ENCODE results near the gene ANG. TPM values are rescaled to one million over a fixed set of nuclear protein-coding genes. Genes with fewer than 3 reads are reported as not detected.
"Not testable (repeated sequence)": the region's sequence is repeated elsewhere in the genome, so short reads cannot be mapped to it uniquely, and the experiment has no call there.

ANG gene
- polyA plus RNA-seq, 3 donors, result 9.8 to 55.7 (median 31.4) TPM

DNA sequence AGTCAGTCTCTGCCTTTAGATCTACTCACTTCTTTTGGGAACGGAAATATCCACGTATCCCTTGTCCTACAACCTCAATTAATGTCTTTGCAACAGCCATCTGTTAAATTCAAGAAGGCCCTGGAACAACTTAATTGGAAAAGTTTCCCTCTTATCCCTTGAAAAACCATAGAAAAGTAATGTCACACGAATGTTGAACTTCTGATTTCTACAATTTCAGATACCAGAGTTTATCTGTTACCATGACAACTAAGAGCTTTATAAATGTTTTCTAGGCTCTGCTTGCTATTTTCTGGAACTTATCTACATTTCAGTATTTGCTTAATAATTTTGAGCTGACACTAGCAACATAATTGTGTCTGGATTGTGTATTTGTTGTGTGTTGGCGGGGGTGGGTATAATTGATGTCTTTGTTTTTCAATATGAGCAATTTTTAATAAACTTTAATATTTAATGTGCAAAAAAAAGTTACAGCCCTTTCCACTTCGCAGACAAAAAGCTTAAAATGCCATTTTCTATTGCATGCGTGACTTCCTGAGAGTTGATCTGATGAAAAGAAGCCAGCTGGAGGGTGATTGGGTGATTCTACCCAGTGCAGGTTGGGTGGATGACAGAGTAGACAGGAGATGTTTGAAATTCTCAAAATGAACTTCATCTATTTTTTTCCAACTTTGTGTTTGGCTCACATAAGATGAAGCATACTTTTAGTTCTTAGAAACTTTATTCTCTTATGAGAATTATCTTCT lies 45.3 kb downstream of the ANG start:
- Histone ChIP-seq H3K9ac (ENCODE audit: insufficient read depth, low read length, poor library complexity, severe bottlenecking) (no peak overlapping the region), H3K27me3 (ENCODE audit: control insufficient read depth in 2 of 2, insufficient read depth in 2 of 2, low read length in 2 of 2) (no peaks in the 10 kb centered on the region), H3K36me3 (replicated peaks in 1 of 2; ENCODE audit: control insufficient read depth in 1 of 2, insufficient read depth in 2 of 2, low read length in 2 of 2) (no peaks in the 10 kb centered on the region), H3K4me3 (replicated peaks in 1 of 3; ENCODE audit: low read depth in 2 of 3, low read length in 3 of 3) (no peak overlapping the region), H3K79me2 (ENCODE audit: insufficient read depth, low read length) (no peaks in the 10 kb centered on the region), H3K4me1 (ENCODE audit: control insufficient read depth in 1 of 2, insufficient read depth in 2 of 2, low read length in 2 of 2) (peaks cover 12 to 14% of the 10 kb centered on the region in 2 donors), H3K27ac (ENCODE audit: low read depth in 1 of 2, low read length in 2 of 2) (peak overlapping the region in 1 of 2 donors; percentile 34), H2AFZ (ENCODE audit: insufficient read depth, low read depth, low read length, poor library complexity, severe bottlenecking) (no peak overlapping the region), H3K4me2 (replicated peaks; ENCODE audit: extremely low read depth, low read length, poor library complexity, severe bottlenecking) (no peak overlapping the region), H3K9me3 (replicated peaks in 1 of 2; ENCODE audit: control insufficient read depth in 1 of 2, insufficient read depth in 1 of 2, low read length in 2 of 2) (no peaks in the 10 kb centered on the region), H4K20me1 (ENCODE audit: insufficient read depth, low read length) (no peaks in the 10 kb centered on the region)
- DNase-seq, result no peak
- TF ChIP-seq, protein P1, sequence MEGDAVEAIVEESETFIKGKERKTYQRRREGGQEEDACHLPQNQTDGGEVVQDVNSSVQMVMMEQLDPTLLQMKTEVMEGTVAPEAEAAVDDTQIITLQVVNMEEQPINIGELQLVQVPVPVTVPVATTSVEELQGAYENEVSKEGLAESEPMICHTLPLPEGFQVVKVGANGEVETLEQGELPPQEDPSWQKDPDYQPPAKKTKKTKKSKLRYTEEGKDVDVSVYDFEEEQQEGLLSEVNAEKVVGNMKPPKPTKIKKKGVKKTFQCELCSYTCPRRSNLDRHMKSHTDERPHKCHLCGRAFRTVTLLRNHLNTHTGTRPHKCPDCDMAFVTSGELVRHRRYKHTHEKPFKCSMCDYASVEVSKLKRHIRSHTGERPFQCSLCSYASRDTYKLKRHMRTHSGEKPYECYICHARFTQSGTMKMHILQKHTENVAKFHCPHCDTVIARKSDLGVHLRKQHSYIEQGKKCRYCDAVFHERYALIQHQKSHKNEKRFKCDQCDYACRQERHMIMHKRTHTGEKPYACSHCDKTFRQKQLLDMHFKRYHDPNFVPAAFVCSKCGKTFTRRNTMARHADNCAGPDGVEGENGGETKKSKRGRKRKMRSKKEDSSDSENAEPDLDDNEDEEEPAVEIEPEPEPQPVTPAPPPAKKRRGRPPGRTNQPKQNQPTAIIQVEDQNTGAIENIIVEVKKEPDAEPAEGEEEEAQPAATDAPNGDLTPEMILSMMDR (IDR thresholded peaks at IDR 0.05), result no peak
- Mint-ChIP-seq H3K4me3 (no peak overlapping the region), H3K27ac (peak overlapping the region in 2 of 7 donors; percentile 7 to 14), H3K27me3 (ENCODE audit: low read depth in 3 of 3) (peaks cover 2 to 10% (median 3%) of the 10 kb centered on the region in 3 donors), H3K9me3 (no peaks in the 10 kb centered on the region), H3K4me1 (peaks cover 17% of the 10 kb centered on the region), H3K36me3 (peaks cover 0 to 1% of the 10 kb centered on the region in 2 donors)
- intact Hi-C loops (cut with micrococcal nuclease), result no loop called here
- WGBS (ENCODE audit: insufficient coverage), result no CpG with 5 or more reads among the region's 6 CpGs

GRCh38 chr14:20734430-20734806 lies 45.9 kb downstream of the ANG start:
- Histone ChIP-seq H3K79me2 (ENCODE audit: insufficient read depth, low read length) (no peaks in the 10 kb centered on the region), H3K4me1 (ENCODE audit: control insufficient read depth in 1 of 2, insufficient read depth in 2 of 2, low read length in 2 of 2) (peaks cover 12 to 14% of the 10 kb centered on the region in 2 donors), H2AFZ (ENCODE audit: insufficient read depth, low read depth, low read length, poor library complexity, severe bottlenecking) (peak overlapping the region; percentile 14), H3K4me2 (replicated peaks; ENCODE audit: extremely low read depth, low read length, poor library complexity, severe bottlenecking) (no peak overlapping the region), H3K9ac (ENCODE audit: insufficient read depth, low read length, poor library complexity, severe bottlenecking) (no peak overlapping the region), H3K27ac (ENCODE audit: low read depth in 1 of 2, low read length in 2 of 2) (no peak overlapping the region), H3K4me3 (replicated peaks in 1 of 3; ENCODE audit: low read depth in 2 of 3, low read length in 3 of 3) (no peak overlapping the region), H4K20me1 (ENCODE audit: insufficient read depth, low read length) (no peaks in the 10 kb centered on the region), H3K36me3 (replicated peaks in 1 of 2; ENCODE audit: control insufficient read depth in 1 of 2, insufficient read depth in 2 of 2, low read length in 2 of 2) (no peaks in the 10 kb centered on the region), H3K27me3 (ENCODE audit: control insufficient read depth in 2 of 2, insufficient read depth in 2 of 2, low read length in 2 of 2) (no peaks in the 10 kb centered on the region), H3K9me3 (replicated peaks in 1 of 2; ENCODE audit: control insufficient read depth in 1 of 2, insufficient read depth in 1 of 2, low read length in 2 of 2) (no peaks in the 10 kb centered on the region)
- no peaks in the 10 kb centered on the region for H3K9me3 Mint-ChIP-seq
- 72% methylated on average over 2 of the region's 4 CpGs for whole genome bisulfite sequencing (ENCODE audit: insufficient coverage)
- TF ChIP-seq, protein P1 (IDR thresholded peaks at IDR 0.05), result no peak
- peaks cover 0 to 10% (median 2%) of the 10 kb centered on the region in 3 donors for H3K27me3 Mint-ChIP-seq (ENCODE audit: low read depth in 3 of 3)
- no peak overlapping the region for H3K27ac Mint-ChIP-seq
- peak overlapping the region in 1 of 2 donors; percentile 9 for H3K4me3 Mint-ChIP-seq
- DNase-seq, result no peak
- H3K4me1 Mint-ChIP-seq, result peaks cover 17% of the 10 kb centered on the region
- peaks cover 0 to 1% of the 10 kb centered on the region in 2 donors for H3K36me3 Mint-ChIP-seq
- intact Hi-C loops (cut with micrococcal nuclease), result no loop called here

DNA sequence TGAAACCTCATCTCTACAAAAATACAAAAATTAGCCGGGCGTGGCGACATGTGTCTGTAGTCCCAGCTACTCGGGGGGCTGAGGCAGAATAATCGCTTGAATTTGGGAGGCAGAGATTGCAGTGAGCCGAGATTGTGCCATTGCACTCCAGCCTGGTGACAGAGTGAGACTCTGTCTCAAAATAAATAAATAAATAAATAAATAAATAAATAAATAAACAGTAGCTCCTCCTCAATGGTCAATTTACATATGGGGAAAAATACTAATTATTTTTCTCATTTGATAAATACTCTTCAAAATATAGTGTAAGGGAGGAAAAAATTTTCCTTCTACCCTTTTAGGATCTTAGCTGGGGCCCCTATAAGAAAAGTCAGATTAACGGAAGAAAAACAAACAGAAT lies 49.7 kb downstream of the ANG start:
- intact Hi-C loops (cut with micrococcal nuclease); H3K4me1 ChIP-seq (ENCODE audit: control insufficient read depth in 1 of 2, insufficient read depth in 2 of 2, low read length in 2 of 2): not testable (repeated sequence)
- 100% methylated on average over 1 of the region's 7 CpGs for WGBS (ENCODE audit: insufficient coverage)

More for the DNA sequence above, 49.7 kb downstream of the ANG start:
- H4K20me1 ChIP-seq (ENCODE audit: insufficient read depth, low read length); H3K27me3 Mint-ChIP-seq (ENCODE audit: low read depth in 3 of 3); H3K9me3 Mint-ChIP-seq; H3K27ac ChIP-seq (ENCODE audit: low read depth in 1 of 2, low read length in 2 of 2); H3K9me3 ChIP-seq (replicated peaks in 1 of 2; ENCODE audit: control insufficient read depth in 1 of 2, insufficient read depth in 1 of 2, low read length in 2 of 2); H3K36me3 ChIP-seq (replicated peaks in 1 of 2; ENCODE audit: control insufficient read depth in 1 of 2, insufficient read depth in 2 of 2, low read length in 2 of 2); H3K9ac ChIP-seq (ENCODE audit: insufficient read depth, low read length, poor library complexity, severe bottlenecking); H3K4me1 Mint-ChIP-seq; H3K27me3 ChIP-seq (ENCODE audit: control insufficient read depth in 2 of 2, insufficient read depth in 2 of 2, low read length in 2 of 2); H3K4me3 Mint-ChIP-seq; H3K4me2 ChIP-seq (replicated peaks; ENCODE audit: extremely low read depth, low read length, poor library complexity, severe bottlenecking); DNase-seq; H3K79me2 ChIP-seq (ENCODE audit: insufficient read depth, low read length); H3K27ac Mint-ChIP-seq; H3K4me3 ChIP-seq (replicated peaks in 1 of 3; ENCODE audit: low read depth in 2 of 3, low read length in 3 of 3); H3K36me3 Mint-ChIP-seq; H2AFZ ChIP-seq (ENCODE audit: insufficient read depth, low read depth, low read length, poor library complexity, severe bottlenecking): not testable (repeated sequence)

All from CD14-positive monocyte (primary cell).